Progenitor cell of endocrine pancreas (in vitro differentiated cells): Measurements from ENCODE around the gene PARP2. TPM values are rescaled to one million over a fixed set of nuclear protein-coding genes. Genes with fewer than 3 reads are reported as not detected.

ENCODE experiments used
- DNase-seq: peaks from one replicate; pipeline ENCODE4 v3.0.0; 2021; ENCODE audit warnings: low spot score; ENCODE audit not compliant: unreplicated experiment
- H3K27ac Mint-ChIP-seq: 2 replicates; pipeline ENCODE4 v1.8.0; 2021; ENCODE audit warnings: mild to moderate bottlenecking, moderate library complexity, mixed read lengths
- H3K27me3 Mint-ChIP-seq: 2 replicates; pipeline ENCODE4 v1.8.0; 2021; ENCODE audit warnings: mixed read lengths
- H3K36me3 Mint-ChIP-seq: 2 replicates; pipeline ENCODE4 v1.8.0; 2022; ENCODE audit warnings: mixed read lengths; ENCODE audit not compliant: insufficient read depth
- H3K4me1 Mint-ChIP-seq: 2 replicates; pipeline ENCODE4 v1.8.0; 2021; ENCODE audit warnings: low read depth, mixed read lengths
- H3K4me3 Mint-ChIP-seq: 2 replicates; pipeline ENCODE4 v1.8.0; 2021; ENCODE audit warnings: low read depth, mild to moderate bottlenecking, moderate library complexity, mixed read lengths
- H3K9me3 Mint-ChIP-seq: 2 replicates; pipeline ENCODE4 v1.8.0; 2021; ENCODE audit warnings: low read depth, mixed read lengths
- total RNA-seq: library from RNA; stranded (reverse); gene quantifications from 2 replicates; pipeline ENCODE4 v1.2.1, GENCODE V29; 2021
- TF ChIP-seq, protein P1 (sequence below): fragments of 200-600 bp; sonication (generic); IDR thresholded peaks from one replicate; pipeline ENCODE4 v1.5.0; 2021; ENCODE audit warnings: antibody characterized with exemption, mild to moderate bottlenecking; ENCODE audit not compliant: unreplicated experiment

Gene PARP2
- total RNA-seq, 1 donor from 2014 or later = 35.6 TPM

- no peaks in the 10 kb centered on the region for H3K27me3 Mint-ChIP-seq
- no peak for DNase-seq
- H3K4me1 Mint-ChIP-seq = peaks cover 19% of the 10 kb centered on the region
- no peak overlapping the region for H3K4me3 Mint-ChIP-seq
- peak overlapping the region; percentile 76 for H3K27ac Mint-ChIP-seq
- H3K9me3 Mint-ChIP-seq = no peaks in the 10 kb centered on the region
- TF ChIP-seq, protein P1, sequence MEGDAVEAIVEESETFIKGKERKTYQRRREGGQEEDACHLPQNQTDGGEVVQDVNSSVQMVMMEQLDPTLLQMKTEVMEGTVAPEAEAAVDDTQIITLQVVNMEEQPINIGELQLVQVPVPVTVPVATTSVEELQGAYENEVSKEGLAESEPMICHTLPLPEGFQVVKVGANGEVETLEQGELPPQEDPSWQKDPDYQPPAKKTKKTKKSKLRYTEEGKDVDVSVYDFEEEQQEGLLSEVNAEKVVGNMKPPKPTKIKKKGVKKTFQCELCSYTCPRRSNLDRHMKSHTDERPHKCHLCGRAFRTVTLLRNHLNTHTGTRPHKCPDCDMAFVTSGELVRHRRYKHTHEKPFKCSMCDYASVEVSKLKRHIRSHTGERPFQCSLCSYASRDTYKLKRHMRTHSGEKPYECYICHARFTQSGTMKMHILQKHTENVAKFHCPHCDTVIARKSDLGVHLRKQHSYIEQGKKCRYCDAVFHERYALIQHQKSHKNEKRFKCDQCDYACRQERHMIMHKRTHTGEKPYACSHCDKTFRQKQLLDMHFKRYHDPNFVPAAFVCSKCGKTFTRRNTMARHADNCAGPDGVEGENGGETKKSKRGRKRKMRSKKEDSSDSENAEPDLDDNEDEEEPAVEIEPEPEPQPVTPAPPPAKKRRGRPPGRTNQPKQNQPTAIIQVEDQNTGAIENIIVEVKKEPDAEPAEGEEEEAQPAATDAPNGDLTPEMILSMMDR = no peak
- H3K36me3 Mint-ChIP-seq = peaks cover 24% of the 10 kb centered on the region
Observed at GRCh38 chr14:20380681-20381080, 37.2 kb downstream of the PARP2 start.

- Mint-ChIP-seq H3K4me1 (peaks cover 15% of the 10 kb centered on the region), H3K9me3 (no peaks in the 10 kb centered on the region), H3K4me3 (no peak overlapping the region), H3K27me3 (no peaks in the 10 kb centered on the region), H3K36me3 (peaks cover 24% of the 10 kb centered on the region), H3K27ac (no peak overlapping the region)
- no peak for DNase-seq
- TF ChIP-seq, protein P1 = no peak
Observed at GRCh38 chr14:20381341-20381740, 37.9 kb downstream of the PARP2 start.

- Mint-ChIP-seq H3K9me3 (no peaks in the 10 kb centered on the region), H3K27ac (no peak overlapping the region), H3K27me3 (no peaks in the 10 kb centered on the region), H3K4me1 (peaks cover 12% of the 10 kb centered on the region), H3K36me3 (peaks cover 18% of the 10 kb centered on the region), H3K4me3 (no peak overlapping the region)
- DNase-seq = no peak
- TF ChIP-seq, protein P1 = no peak
Observed at GRCh38 chr14:20382526-20382925, 39.1 kb downstream of the PARP2 start.

DNA sequence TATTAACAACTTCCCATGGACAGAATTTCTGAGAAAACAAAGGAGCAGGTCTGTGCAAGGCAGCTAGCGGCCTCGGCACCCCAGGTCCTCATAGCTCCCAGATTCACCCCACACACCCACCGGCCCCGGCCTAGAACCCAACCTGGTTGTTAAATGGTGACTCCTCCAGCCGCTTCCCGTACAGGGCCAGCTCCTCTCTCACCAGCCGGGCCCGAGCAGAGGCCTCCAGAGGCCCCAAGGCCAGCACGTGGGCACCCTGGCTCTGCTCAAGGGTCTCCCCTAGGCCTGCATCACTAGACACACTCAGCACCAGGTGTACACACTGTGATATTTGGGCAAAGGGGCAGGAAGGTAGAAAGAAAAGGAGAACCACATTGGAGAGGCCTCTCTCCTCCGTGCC is 39.6 kb downstream of the PARP2 start:
- Mint-ChIP-seq H3K36me3 (peaks cover 18% of the 10 kb centered on the region), H3K4me3 (no peak overlapping the region), H3K27ac (no peak overlapping the region), H3K27me3 (no peaks in the 10 kb centered on the region), H3K9me3 (no peaks in the 10 kb centered on the region), H3K4me1 (peaks cover 12% of the 10 kb centered on the region)
- TF ChIP-seq, protein P1 = no peak
- DNase-seq = no peak

- TF ChIP-seq, protein P1 = no peak
- peaks cover 18% of the 10 kb centered on the region for H3K36me3 Mint-ChIP-seq
- no peak overlapping the region for H3K27ac Mint-ChIP-seq
- DNase-seq = no peak
- H3K9me3 Mint-ChIP-seq = no peaks in the 10 kb centered on the region
- H3K4me3 Mint-ChIP-seq = no peak overlapping the region
- H3K27me3 Mint-ChIP-seq = no peaks in the 10 kb centered on the region
- H3K4me1 Mint-ChIP-seq = peaks cover 12% of the 10 kb centered on the region
Observed at GRCh38 chr14:20383636-20384035, 40.2 kb downstream of the PARP2 start.
